Stimulated activated CD8-positive, alpha-beta memory T cell treated with anti-CD3 and anti-CD28 coated beads, Interleukin-2, amount 100 ng/mL, for 48 hours (primary cell): ENCODE measurements around the gene ENTHD1.
"Not testable (repeated sequence)": the region's sequence is repeated elsewhere in the genome, so short reads cannot be mapped to it uniquely, and the experiment has no call there.

Source experiments
- DNase-seq, 2 donors: peaks; one replicate each; pipeline ENCODE4 v3.0.0-alpha.2; 2020; ENCODE audit warnings: low read depth in 2 of 2

The ENTHD1 gene

GRCh38 chr22:39846539-39846938, 47.0 kb downstream of the ENTHD1 start:
- not testable (repeated sequence) for DNase-seq

DNA sequence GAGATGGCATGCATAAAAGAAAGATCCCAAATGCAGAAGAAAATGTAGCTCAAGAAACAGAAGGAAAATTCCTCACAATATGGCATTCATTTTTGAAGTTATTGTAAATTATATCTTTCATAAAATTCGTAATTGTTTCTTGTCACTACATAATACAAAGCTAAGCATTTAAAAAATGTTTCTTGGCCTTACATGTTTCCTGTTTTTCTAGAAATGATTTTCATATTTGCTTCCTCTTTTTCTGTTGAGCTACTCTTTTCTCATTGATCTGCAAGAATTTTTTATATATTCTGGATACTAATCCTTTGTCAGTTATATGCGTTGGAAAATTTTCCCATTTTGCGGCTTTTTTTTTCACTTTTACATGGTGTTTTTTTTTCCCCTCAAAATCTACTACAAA, 48.0 kb downstream of the ENTHD1 start:
- no peak for DNase-seq

- DNase-seq: peak in 1 of 2 donors; percentile 11
Observed at GRCh38 chr22:39839917-39840510, 53.5 kb downstream of the ENTHD1 start.

GRCh38 chr22:39839204-39839603, 54.4 kb downstream of the ENTHD1 start:
- no peak for DNase-seq

- DNase-seq: no peak
Observed at GRCh38 chr22:39833610-39834009, 60.0 kb downstream of the ENTHD1 start.

DNA sequence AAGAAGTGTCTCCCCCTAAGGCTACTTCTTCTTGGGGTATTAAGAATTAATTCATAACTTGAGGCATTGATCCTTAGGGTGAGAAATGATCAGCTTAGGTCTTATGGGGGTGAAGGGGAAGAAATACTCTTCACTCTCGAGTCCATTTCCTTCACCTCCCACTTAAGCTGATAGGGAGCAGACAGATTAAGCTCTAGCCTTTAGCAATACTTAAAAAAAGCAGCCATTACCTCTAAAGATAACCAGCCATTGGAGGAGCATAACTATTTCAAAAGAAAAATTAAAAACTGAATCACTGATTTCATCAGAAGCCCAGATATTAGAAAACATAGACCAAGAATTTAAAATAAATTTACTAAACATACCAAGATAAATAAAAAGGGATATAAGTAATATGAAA, 60.5 kb downstream of the ENTHD1 start:
- no peak for DNase-seq

DNA sequence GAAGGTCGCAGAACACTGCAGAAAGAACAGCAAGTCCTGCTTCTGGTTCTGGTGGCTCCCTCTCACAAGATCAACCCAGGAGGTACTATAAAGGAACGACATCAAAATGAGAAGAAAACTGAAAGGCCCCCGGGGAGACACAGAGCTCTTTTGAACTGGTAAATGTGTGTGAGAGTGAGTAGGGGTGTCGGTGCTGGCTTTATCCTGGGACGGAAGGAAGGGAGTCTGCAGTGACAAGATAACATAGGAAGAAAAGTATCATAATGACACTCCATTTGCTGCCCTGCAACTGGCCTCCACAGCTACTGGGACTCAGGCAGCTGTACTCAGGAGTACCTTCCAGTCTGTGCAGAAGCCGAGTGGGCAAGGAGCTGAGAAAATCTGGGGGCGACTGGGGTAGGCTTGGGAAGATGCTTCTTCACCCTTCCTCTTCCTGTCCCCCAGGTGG, 60.9 kb downstream of the ENTHD1 start:
- no peak for DNase-seq

- no peak for DNase-seq
Observed at GRCh38 chr22:39825661-39826102, 67.9 kb downstream of the ENTHD1 start.

- DNase-seq: no peak
Observed at GRCh38 chr22:39821008-39821407, 72.6 kb downstream of the ENTHD1 start.

GRCh38 chr22:39820256-39820655, 73.3 kb downstream of the ENTHD1 start:
- no peak for DNase-seq

- DNase-seq: no peak
Observed at GRCh38 chr22:39819429-39819828, 74.1 kb downstream of the ENTHD1 start.

- DNase-seq: no peak
Observed at GRCh38 chr22:39818094-39818493, 75.5 kb downstream of the ENTHD1 start.

- DNase-seq: no peak
Observed at GRCh38 chr22:39815932-39816331, 77.6 kb downstream of the ENTHD1 start.

- DNase-seq: no peak
Observed at GRCh38 chr22:39814899-39815298, 78.7 kb downstream of the ENTHD1 start.

GRCh38 chr22:39809772-39810557, 83.6 kb downstream of the ENTHD1 start:
- no peak for DNase-seq

GRCh38 chr22:39808081-39808480, 85.5 kb downstream of the ENTHD1 start:
- peak; percentile 20 to 21 for DNase-seq

GRCh38 chr22:39806109-39806508, 87.5 kb downstream of the ENTHD1 start:
- no peak for DNase-seq

GRCh38 chr22:39805117-39805516, 88.4 kb downstream of the ENTHD1 start:
- DNase-seq: no peak

GRCh38 chr22:39802682-39803081, 90.9 kb downstream of the ENTHD1 start:
- DNase-seq: no peak

DNA sequence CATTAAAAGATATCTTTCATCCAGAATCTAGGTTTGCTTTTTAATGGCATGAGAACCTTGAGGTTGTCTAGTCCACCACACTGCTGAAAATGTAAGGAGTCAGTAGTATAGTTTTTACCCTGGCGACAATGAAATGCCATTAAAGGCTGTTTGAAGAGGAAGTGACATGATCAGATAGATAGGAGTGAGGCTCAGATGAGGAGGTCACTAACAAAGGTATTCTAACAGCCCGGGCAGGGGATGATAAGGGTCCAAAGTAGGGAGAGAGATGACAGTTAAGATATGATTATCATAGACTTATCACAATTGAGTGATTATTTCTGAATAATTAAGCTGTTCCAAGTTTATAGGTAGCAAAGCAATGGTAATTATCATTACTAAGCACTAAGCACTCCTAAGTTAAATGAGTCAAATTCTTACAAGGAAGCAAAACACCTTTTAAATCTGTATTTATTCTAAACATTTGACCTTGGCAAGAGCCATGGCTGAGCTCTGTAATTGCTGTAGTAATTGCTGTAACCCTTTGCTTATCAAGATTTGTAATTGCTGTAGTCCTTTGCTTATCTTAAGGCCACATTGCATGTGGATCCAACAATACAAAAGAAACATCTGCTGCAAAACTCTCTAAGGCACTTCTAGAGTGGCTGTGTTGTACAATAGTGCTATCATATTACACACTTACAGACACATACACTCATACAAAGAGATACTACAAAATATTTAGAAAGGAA, 92.6 kb downstream of the ENTHD1 start:
- DNase-seq: no peak

DNA sequence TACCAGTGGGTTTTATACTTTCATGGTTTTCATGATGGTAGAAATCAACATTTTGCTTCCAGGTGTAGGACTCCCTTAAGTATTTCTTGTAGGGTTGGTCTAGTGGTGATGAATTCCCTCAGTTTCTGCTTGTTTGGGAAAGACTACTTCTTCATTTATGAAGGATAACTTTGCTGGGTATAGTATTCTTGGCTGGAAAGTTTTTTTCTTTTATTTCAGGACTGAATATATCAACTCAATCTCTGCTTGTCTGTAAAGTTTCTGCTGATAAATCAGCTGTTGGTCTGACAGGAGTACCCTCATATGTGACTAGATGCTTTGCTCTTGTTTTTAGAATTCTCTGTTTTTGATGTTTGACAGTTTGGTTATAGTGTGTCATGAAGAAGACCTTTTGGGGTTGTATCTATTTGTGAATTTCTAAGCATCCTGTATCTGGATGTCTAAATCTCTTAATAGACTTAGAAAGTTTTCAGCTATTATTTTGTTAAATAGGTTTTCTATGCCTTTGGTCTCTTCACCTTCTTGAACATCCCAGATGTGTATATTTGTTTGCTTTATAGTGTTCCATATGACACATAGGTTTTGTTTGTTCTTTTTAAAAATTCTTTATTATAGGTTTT, 95.9 kb downstream of the ENTHD1 start:
- DNase-seq: no peak

GRCh38 chr22:39789788-39790187, 103.8 kb downstream of the ENTHD1 start:
- no peak for DNase-seq
